HG03571 (cell line): ENCODE results near the gene ARGLU1.
A peak's percentile ranks its signal among the peaks of the same experiment; 100 is the strongest.
"Not testable (repeated sequence)": the region's sequence is repeated elsewhere in the genome, so short reads cannot be mapped to it uniquely, and the experiment has no call there.

Experiments used
- ATAC-seq: cut with Tn5 transposase; IDR thresholded peaks from one replicate; pipeline ENCODE4 v1.9.1; 2021; ENCODE audit not compliant: unreplicated experiment

ARGLU1 gene

GRCh38 chr13:106567474-106568298 is at the start of gene ARGLU1:
Gene ARGLU1 (minus strand): TSS chr13:106568137. CDS start chr13:106567919, 218 bp downstream.
- peak; percentile 73 for ATAC-seq

DNA sequence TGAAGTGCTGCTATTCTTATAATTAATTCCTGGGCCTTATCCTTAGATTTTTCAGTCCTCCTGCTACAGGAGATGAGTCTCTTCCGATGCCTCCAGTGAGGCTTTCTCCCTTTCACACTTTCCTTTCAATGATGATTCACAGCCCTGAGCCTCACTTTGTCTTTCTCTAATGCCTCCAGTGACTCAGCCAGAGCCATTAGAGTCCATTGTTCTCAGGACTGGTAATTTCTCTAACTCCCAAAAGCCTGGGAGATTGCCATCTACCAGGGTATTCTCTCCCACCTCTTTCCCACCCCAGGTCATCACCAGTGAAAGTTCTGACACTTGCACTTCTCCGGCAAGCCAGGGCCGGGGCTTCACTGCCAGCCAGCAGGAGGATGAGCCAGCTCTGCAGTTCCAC is 49.6 kb upstream of the ARGLU1 start:
- no peak for ATAC-seq

GRCh38 chr13:106616729-106617128 is 48.8 kb upstream of the ARGLU1 start:
- ATAC-seq, result no peak

- no peak for ATAC-seq
Observed at GRCh38 chr13:106614874-106615273, 46.9 kb upstream of the ARGLU1 start.

DNA sequence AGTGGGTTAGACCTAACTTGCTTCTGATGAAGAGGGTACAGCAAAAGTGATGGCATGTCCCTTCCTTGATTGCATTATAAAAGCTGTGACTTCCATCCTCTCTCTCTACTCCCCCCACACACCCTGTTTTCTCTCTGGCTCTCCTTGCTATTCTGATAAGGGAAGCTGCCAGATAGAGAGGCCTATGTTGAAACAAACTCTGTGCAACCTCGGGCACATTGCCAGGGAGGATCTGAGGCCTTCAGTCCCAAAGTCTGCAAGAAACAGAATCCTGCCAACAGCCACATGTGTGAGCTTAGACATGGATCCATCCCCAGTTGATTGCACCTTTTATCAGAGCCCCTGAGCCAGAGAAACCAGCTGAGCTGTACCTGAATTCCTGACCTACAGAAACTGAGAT is 44.8 kb upstream of the ARGLU1 start:
- no peak for ATAC-seq

GRCh38 chr13:106610486-106610885 is 42.5 kb upstream of the ARGLU1 start:
- ATAC-seq, result no peak

DNA sequence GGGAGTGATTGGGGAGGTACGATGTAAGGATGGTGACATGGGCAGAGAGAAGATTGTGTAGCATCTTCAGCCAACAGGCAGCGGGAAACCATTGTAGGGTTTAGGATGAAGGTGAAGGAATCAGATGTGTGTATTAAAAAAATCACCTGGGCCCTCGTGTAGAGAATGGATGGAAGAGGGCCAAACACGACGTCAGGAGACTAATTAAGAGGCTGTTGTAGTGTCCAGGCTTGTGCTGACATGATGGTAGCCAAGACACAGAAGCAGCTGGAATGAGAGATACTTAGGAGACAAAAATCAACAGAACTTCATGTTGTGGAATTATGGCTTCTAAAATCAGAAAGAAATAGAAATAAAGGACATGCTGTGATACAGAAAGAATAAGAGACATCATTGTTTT is 41.2 kb upstream of the ARGLU1 start:
- ATAC-seq, result no peak

DNA sequence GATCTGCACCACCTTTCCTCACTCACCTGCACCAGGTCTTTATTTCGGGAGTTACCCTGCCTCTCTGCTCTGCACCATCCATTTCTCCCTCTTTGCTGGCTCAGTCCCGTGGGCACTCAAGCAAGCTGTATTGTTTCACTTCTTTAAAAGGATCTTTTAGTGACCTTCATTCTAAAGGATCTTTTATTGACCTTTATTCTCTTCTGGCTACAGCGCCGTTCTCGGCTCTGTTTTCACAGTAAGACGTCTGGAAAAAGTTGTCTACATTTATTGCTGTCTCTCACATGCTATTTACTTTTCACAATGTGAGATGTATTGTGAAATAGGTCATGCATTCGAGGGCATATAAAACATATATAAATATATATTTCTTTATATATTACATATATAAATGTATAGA is 35.6 kb upstream of the ARGLU1 start:
- no peak for ATAC-seq

GRCh38 chr13:106602178-106602577 is 34.2 kb upstream of the ARGLU1 start:
- ATAC-seq, result no peak

- ATAC-seq, result no peak
Observed at GRCh38 chr13:106601489-106601888, 33.6 kb upstream of the ARGLU1 start.

- ATAC-seq, result not testable (repeated sequence)
Observed at GRCh38 chr13:106600798-106601135, 32.8 kb upstream of the ARGLU1 start.

DNA sequence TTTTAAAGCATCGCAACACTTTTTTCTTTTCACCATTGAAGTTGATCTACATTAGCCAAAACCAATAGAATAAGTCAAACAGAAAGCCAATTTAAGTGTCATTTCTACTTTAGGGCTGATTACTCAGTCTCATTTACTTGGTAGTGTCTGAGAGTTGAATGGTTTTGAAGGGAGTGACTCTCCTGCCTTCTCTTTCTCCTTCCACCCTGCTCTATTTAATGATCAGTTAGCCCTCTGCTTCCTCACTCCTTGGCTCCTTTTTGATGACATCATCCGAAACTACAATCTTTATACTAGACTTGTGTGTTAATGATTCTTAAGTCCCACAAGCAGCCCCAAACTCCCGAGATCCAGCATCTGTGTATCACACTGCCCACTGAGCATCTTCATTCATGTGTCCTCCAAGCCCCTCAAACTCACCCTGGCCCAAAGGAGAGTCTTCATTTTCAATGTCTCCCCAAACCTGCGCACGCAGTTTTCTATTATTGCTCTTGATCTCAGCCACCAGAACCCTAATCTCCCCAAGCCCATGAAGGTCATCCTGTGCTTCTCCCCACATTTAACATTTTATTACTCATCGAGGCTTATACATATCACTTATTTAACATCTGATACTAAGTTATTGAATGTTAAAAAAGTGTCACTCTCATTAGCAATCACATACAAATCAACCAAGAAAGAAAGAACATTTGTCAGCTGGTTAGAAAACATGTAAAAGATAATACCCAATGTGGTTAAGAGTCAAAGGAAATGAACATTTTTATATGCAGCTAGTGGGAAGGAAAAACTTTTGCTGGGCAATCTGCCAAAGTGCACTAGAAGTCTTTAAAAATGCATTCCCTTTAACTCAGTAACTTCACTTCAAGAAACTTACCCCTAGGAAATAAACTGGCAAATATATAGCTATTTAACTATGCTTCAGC is 32.2 kb upstream of the ARGLU1 start:
- ATAC-seq, result no peak

DNA sequence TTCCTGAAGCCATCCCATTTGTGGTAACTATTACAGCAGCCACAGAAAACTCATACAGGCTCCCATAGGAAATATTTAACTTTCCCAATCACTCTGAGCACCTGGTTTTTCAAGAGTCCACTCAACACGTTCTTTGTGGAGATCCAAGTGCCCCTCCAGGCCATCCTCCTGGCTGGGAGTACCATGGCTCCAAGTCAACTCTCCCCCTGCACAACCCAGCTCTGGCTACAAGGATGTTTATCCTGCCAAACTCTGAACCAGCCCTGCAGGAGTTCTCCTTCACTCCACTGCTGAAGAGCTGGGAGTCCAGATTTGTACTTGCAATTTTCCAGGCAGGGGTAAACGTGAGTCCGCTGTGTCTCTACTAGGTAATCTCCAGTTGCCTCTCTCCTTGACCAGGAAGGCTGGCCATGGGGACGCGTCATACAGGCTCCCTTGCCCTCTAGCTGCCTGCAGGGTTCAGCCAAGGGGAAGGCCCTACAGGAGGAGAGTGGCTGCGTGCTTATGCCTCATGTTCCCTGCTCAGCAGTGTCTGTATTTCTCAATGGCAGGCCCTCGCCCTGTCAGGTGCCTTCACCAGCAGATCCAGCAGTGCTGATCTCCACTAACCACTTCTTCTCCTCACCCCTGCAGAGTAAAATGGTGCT is 29.9 kb upstream of the ARGLU1 start:
- ATAC-seq, result no peak

DNA sequence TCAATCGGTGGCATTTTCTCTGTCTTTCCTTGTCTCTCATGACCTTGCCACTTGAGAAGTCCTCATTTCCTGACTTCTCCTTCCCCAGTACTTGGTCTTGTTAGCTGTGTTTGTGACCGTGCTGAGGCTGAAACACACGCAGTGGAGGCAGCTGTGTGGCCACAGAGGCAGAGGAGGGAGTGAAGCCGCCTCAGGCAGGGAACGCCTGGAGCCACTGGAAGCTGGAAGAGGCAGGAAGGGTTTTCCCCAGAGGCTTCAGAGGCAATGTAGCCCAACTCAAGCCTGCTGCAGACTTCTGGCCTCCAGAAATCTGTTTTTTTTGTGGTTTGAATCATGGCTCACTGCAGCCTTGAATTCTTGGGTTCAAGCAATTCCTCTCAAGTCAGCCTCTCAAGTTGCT is 29.2 kb upstream of the ARGLU1 start:
- no peak for ATAC-seq

DNA sequence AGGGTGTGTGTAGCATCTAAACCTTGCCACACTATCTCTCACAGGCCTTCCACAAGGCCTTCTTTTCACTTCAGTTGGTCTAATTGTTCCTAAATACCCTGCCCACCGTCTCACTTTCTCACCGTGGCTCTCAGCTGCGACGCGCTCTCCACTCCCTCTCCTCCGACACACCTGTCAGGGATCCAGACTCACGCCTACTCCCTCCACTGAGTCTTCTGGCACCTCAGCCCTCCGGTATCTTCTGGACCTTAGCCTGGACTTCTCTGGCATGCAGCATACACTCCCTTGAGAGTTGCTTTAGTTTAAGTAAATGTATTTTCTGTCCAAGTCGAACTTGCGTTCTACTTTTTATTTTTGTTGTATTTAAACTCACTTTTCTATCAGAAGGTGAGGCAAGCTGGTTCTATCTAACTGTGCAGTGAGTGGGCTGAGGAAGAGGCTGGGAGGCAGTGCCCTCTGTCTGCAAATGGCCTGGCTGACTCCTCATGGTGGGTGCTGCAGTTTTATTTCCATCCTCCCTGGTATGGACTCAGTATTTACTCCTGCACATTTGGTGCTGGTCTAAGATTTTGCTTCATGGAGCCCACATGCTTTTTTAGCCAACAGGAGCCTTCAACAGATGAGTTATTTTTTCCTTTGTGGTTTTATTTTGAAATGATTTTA is 28.5 kb upstream of the ARGLU1 start:
- ATAC-seq, result no peak

DNA sequence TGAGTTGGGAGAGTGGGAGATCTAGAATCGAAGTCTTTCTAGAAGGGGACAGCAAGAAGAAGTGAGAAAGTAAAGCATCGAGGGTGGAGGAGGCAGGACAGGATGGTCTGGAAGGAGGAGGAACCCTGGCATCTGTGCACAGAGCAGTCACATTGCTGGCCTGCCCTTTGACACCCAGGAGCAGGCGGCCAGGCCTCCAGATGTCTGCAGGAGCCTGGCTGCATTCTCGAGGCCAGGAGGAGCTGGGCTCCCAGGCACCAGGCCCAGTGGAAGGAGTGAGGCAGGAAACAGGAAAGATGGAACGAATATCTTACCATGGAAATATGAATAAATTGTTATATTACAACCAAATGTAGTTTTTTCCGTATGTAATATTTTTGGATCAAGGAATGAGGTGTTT is 27.7 kb upstream of the ARGLU1 start:
- ATAC-seq, result no peak

DNA sequence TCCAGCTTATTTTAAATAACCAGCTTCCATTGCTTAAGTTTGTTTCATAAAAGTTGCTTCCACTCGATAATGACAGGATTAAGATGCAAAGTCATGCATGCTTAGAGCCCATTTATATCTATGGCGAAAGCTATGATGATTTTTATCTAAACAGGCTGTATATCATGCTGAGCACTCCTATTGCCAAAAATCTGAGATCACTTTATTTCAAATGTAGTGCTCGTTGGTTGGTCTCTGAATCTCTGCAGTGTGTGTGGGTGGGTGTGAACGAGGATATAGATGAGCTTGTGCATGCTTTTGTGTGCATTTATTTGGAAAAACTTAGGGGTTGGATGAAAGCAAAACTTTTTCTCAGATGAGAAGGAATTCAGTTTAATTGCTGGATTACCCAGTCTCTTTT is 27.0 kb upstream of the ARGLU1 start:
- no peak for ATAC-seq

DNA sequence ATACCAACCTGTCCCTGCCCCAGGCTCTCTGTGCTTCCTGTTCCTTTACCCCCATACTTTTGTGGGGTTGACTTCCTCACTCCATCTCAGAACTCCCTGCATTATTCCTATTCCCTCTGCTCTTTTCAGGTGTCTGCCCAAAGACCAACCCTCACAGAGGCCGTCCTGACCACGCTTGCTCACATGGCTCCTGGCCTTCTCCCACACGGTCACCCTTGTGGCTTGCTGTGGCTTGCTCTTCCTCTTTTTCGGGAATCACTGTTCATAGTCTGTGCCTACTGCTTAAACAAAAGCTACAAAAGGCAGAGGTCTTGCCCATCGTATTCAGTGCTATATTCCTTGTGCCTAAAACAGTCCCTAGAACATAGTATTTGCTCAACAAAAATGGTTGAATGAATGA is 25.2 kb upstream of the ARGLU1 start:
- ATAC-seq, result no peak

DNA sequence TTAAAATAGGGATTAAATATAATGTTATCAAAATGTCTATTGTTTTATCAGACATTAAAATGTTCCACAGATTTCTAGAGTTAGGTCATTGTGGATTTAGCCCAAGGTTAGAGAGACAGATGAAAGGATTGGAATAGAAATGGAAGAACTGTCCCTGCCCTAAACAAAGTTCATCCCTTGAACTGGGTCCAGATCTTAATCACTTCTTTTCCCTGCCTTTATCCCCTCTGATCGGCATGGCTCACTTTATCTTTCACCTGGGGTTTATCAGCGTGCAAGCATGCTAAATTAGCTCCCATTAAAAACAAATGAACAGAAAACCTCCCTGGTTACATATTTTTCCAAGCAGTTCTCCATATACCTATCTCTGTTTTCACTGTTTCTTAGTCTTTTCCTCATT is 23.4 kb upstream of the ARGLU1 start:
- no peak for ATAC-seq

DNA sequence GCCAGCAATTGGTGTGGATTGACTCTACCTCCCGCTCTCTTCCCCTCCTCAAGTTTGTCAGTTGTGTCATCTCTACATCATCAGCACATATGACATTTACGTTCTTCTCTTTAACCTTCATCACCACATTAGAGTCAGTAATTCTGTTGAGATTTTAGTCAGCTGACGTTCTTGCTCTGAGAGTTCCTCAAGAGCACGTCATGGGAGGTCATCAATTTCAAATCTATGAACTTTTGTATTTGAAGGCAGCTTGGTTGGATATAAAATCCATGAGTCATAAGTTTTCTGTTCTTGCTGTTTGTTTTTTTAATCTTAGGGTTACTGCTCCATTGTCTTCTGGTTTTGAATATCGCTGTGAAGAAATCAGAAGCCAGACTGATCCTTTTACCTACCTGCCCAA is 21.8 kb upstream of the ARGLU1 start:
- no peak for ATAC-seq

DNA sequence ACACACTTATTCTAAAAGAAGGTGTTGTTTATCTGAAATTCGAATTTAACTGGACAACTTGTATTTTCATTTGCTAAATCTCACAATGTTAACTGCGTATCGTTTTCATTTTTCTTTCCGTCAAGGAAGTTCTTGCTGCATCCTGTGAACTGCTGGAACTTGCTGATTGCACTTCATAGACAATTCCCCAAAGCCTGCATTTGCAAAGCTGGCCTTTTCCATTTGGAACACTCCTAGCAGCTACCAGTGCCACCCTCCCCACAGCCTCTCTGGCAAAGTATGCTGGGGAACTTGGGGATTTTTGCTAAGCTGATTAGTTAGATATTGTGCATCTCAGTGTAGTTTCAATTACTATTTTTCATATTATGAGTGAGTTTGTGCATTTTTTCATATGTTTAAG is 20.4 kb upstream of the ARGLU1 start:
- no peak for ATAC-seq
